GM23248 (cell line): Measurements from ENCODE around the gene MYH11. TPM values are rescaled to one million over a fixed set of nuclear protein-coding genes. Genes with fewer than 3 reads are reported as not detected.
A peak's percentile ranks its signal among the peaks of the same experiment; 100 is the strongest.
"Not testable (repeated sequence)": the region's sequence is repeated elsewhere in the genome, so short reads cannot be mapped to it uniquely, and the experiment has no call there.

Source experiments
- DNase-seq: peaks from one replicate; pipeline ENCODE4 v3.0.0-alpha.2; 2015
- H2AFZ ChIP-seq: fragments of 200-600 bp; sonication (generic); 2 replicates; pipeline ENCODE4 v1.6.1; 2016; ENCODE audit warnings: antibody characterized with exemption
- H3F3A ChIP-seq: fragments of 200-600 bp; sonication (generic); 2 replicates; pipeline ENCODE4 v1.6.1; 2016; ENCODE audit warnings: mild to moderate bottlenecking, antibody characterized with exemption, mixed run types; ENCODE audit not compliant: insufficient read depth
- H3K27ac ChIP-seq: fragments of 200-600 bp; sonication (generic); 2 replicates; pipeline ENCODE4 v1.5.1; 2016; ENCODE audit warnings: mild to moderate bottlenecking
- H3K27me3 ChIP-seq: fragments of 200-600 bp; sonication (generic); replicated peaks from 2 replicates; pipeline ENCODE4 v1.6.1; 2016; ENCODE audit warnings: mild to moderate bottlenecking; ENCODE audit not compliant: insufficient read depth
- H3K36me3 ChIP-seq: fragments of 200-600 bp; sonication (generic); 2 replicates; pipeline ENCODE4 v1.6.1; 2016; ENCODE audit warnings: low read depth, mild to moderate bottlenecking
- H3K4me1 ChIP-seq: fragments of 200-600 bp; sonication (generic); 2 replicates; pipeline ENCODE4 v1.6.1; 2016; ENCODE audit warnings: mild to moderate bottlenecking; ENCODE audit not compliant: insufficient read depth
- H3K4me2 ChIP-seq: fragments of 200-600 bp; sonication (generic); one replicate; pipeline ENCODE4 v1.6.1; 2016; ENCODE audit warnings: mild to moderate bottlenecking; ENCODE audit not compliant: unreplicated experiment
- H3K4me3 ChIP-seq: fragments of 200-600 bp; sonication (generic); 2 replicates; pipeline ENCODE4 v1.5.1; 2016; ENCODE audit warnings: mild to moderate bottlenecking
- H3K79me2 ChIP-seq: fragments of 200-600 bp; sonication (generic); 2 replicates; pipeline ENCODE4 v1.6.1; 2016; ENCODE audit warnings: mild to moderate bottlenecking; ENCODE audit not compliant: insufficient read depth
- H3K9ac ChIP-seq: fragments of 200-600 bp; sonication (generic); 2 replicates; pipeline ENCODE4 v1.6.1; 2016; ENCODE audit warnings: mild to moderate bottlenecking
- H3K9me2 ChIP-seq: fragments of 200-600 bp; sonication (generic); 2 replicates; pipeline ENCODE4 v1.6.1; 2016; ENCODE audit warnings: mixed run types, mild to moderate bottlenecking, moderate library complexity; ENCODE audit not compliant: insufficient read depth
- H3K9me3 ChIP-seq: fragments of 200-600 bp; sonication (generic); one replicate; pipeline ENCODE4 v1.6.1; 2017; ENCODE audit warnings: low read depth
- H4K20me1 ChIP-seq: fragments of 200-600 bp; sonication (generic); 2 replicates; pipeline ENCODE4 v1.6.0; 2016; ENCODE audit not compliant: insufficient read depth
- EZH2 ChIP-seq: fragments of 200-600 bp; sonication (generic); IDR thresholded peaks from 2 replicates; pipeline ENCODE4 v1.6.1; 2018; ENCODE audit warnings: antibody characterized with exemption, mild to moderate bottlenecking; ENCODE audit not compliant: insufficient read depth, poor library complexity, severe bottlenecking
- EZH2phosphoT487 ChIP-seq: fragments of 200-600 bp; sonication (generic); IDR thresholded peaks from 2 replicates; pipeline ENCODE4 v1.6.1; 2018; ENCODE audit warnings: antibody characterized with exemption, moderate library complexity, mild to moderate bottlenecking, low read depth; ENCODE audit not compliant: insufficient read depth
- WGBS, 2 experiments: methylation state at CpG; one replicate each; pipeline ENCODE4 v1.1.6; 2015 to 2017; ENCODE audit warnings: low lambda C conversion rate in 2 of 2, low coverage in 1 of 2; ENCODE audit errors: missing lambda C conversion rate in 2 of 2; 5-methylcytosine and 5-hydroxymethylcytosine counted together
- in situ Hi-C: fragments of 300-500 bp; cut with MboI; formaldehyde crosslinking; loops from 2 replicates; pipeline ENCODE4 v1.15.0; 2020
- polyA plus RNA-seq: library from polyadenylated mRNA; unstranded; fragments of >200 nt; fragmentation: Nextera tagmentation; extraction: Ambion mirVana; gene quantifications from 2 replicates; pipeline ENCODE4 v1.2.1, GENCODE V29; 2016
- total RNA-seq: library from RNA; depleted of rRNA; stranded (reverse); fragments of >200 nt; shearing (Covaris generic); gene quantifications from 2 replicates; pipeline ENCODE4 v1.2.3, GENCODE V29; 2014

The MYH11 gene
- total and polyA plus RNA-seq, 2 experiments from 2014 or later, result 0.79 TPM; not detected in 1

GRCh38 chr16:15811481-15812400 is 45.1 kb downstream of the MYH11 start:
- Histone ChIP-seq H3K27ac (peak overlapping the region; percentile 37), H3F3A (peaks cover 7% of the 10 kb centered on the region; the same call in 1 of the 2 replicates)

GRCh38 chr16:15810949-15811348 is 45.9 kb downstream of the MYH11 start:
- in situ Hi-C loops, result no loop called here
- Histone ChIP-seq H3K36me3 (no peaks in the 10 kb centered on the region), H3K27me3 (peaks cover 19% of the 10 kb centered on the region; the same call in 1 of the 2 replicates), H3K79me2 (no peaks in the 10 kb centered on the region), H3K4me3 (no peak overlapping the region), H3F3A (peaks cover 7% of the 10 kb centered on the region; the same call in 1 of the 2 replicates), H3K4me2 (no peak overlapping the region), H3K4me1 (peaks cover 10% of the 10 kb centered on the region; the same call in 1 of the 2 replicates), H3K27ac (no peak overlapping the region), H3K9me3 (no peaks in the 10 kb centered on the region), H3K9ac (no peak overlapping the region), H3K9me2 (no peaks in the 10 kb centered on the region), H4K20me1 (no peaks in the 10 kb centered on the region), H2AFZ (no peak overlapping the region)
- DNase-seq, result no peak
- 81 to 82% methylated on average over 3 of the region's 3 CpGs for WGBS, 2 experiments
- TF ChIP-seq EZH2phosphoT487 (no peak), EZH2 (no peak)

More at GRCh38 chr16:15811481-15812400, 45.1 kb downstream of the MYH11 start:
- no peaks in the 10 kb centered on the region for H4K20me1 ChIP-seq
- H2AFZ ChIP-seq, result no peak overlapping the region
- H3K9ac ChIP-seq, result peak overlapping the region; percentile 39; the same call in 1 of the 2 replicates
- peaks cover 10% of the 10 kb centered on the region; the same call in 1 of the 2 replicates for H3K4me1 ChIP-seq
- no peak for TF ChIP-seq EZH2
- 0 out of 2 replicates have a peak, but pooled peaks have one; percentile 77 for TF ChIP-seq EZH2phosphoT487
- no peaks in the 10 kb centered on the region for H3K9me3 ChIP-seq
- WGBS, 2 experiments, result 14 to 16% methylated on average over 13 of the region's 13 CpGs
- in situ Hi-C loops, result no loop called here
- peaks cover 18% of the 10 kb centered on the region; the same call in 1 of the 2 replicates for H3K27me3 ChIP-seq
- no peak overlapping the region for H3K4me3 ChIP-seq
- DNase-seq, result peak; percentile 95
- no peaks in the 10 kb centered on the region for H3K36me3 ChIP-seq
- no peaks in the 10 kb centered on the region for H3K9me2 ChIP-seq
- peak overlapping the region; percentile 35 for H3K4me2 ChIP-seq
- no peaks in the 10 kb centered on the region for H3K79me2 ChIP-seq

- no peaks in the 10 kb centered on the region for H3K79me2 ChIP-seq
- in situ Hi-C loops, result no loop called here
- peak; percentile 55 for DNase-seq
Observed at GRCh38 chr16:15810411-15810810, 46.4 kb downstream of the MYH11 start.

GRCh38 chr16:15809297-15809696 is 47.5 kb downstream of the MYH11 start:
- H3K79me2 ChIP-seq, H3K9me2 ChIP-seq, H3F3A ChIP-seq, H3K36me3 ChIP-seq, H4K20me1 ChIP-seq, H3K9me3 ChIP-seq, H3K4me3 ChIP-seq, H2AFZ ChIP-seq, DNase-seq, H3K4me2 ChIP-seq, in situ Hi-C loops, H3K9ac ChIP-seq, H3K4me1 ChIP-seq, H3K27ac ChIP-seq: not testable (repeated sequence)
- WGBS, 2 experiments, result 77 to 82% methylated on average over 7 of the region's 7 CpGs
- H3K27me3 ChIP-seq, result peaks cover 12% of the 10 kb centered on the region; the same call in 1 of the 2 replicates

More at GRCh38 chr16:15810411-15810810, 46.4 kb downstream of the MYH11 start:
- Histone ChIP-seq H3K9ac (no peak overlapping the region), H3K36me3 (no peaks in the 10 kb centered on the region), H4K20me1 (no peaks in the 10 kb centered on the region), H3F3A (peaks cover 7% of the 10 kb centered on the region; the same call in 1 of the 2 replicates), H3K9me3 (no peaks in the 10 kb centered on the region), H3K4me3 (no peak overlapping the region), H3K27me3 (peaks cover 19% of the 10 kb centered on the region; the same call in 1 of the 2 replicates), H3K9me2 (no peaks in the 10 kb centered on the region), H3K27ac (no peak overlapping the region), H3K4me2 (no peak overlapping the region), H3K4me1 (peaks cover 10% of the 10 kb centered on the region; the same call in 1 of the 2 replicates), H2AFZ (no peak overlapping the region)
- TF ChIP-seq EZH2 (no peak), EZH2phosphoT487 (no peak)
- 16 to 25% methylated on average over 4 of the region's 4 CpGs for WGBS, 2 experiments
